HG02885 (cell line): ENCODE results near the gene STK26.
"Not testable (repeated sequence)": the region's sequence is repeated elsewhere in the genome, so short reads cannot be mapped to it uniquely, and the experiment has no call there.

Source experiments
- ATAC-seq: cut with Tn5 transposase; IDR thresholded peaks from one replicate; pipeline ENCODE4 v1.9.1; 2021; ENCODE audit warnings: mild to moderate bottlenecking; ENCODE audit not compliant: unreplicated experiment, poor library complexity

Gene STK26

DNA sequence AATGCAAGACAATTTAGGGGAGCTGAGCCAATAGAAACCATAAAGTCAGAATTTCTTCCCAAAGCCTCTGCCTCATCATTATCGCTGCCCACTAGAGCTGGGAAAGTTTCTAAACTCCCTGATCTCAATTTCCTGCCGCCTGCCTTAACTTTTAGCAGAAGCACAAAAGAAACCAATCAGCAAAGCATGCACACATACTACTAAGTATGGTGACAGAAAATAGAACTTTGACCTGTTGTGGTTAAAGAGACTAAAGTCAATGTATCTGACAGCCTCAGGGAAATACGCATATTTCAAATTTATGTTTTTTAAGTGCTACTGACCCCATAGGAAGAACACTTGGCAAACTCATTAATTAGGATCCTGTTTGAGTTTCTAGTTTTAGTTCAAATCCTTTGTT, 10.1 kb downstream of the STK26 start:
- ATAC-seq: peak; percentile 58

DNA sequence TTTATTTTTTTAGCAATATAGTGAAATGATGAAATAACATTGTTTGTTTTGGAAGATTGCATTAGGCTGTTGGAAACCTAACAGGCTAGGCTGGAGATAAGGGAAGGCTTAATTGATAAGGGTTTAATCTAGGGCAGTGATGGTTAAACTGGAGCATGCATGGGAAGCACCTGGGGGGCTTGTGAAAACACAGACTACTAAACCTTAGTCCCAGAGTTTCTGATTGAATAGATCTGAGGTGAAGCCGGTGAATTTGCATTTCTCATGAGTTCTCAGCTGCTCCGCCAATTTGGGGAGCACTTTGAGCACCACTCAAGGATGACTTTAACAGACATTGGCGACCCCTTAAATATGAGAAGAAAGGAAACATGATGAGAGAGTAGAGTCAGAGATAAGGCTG, 11.5 kb downstream of the STK26 start:
- peak; percentile 58 for ATAC-seq

- ATAC-seq: no peak
Measured at GRCh38 chrX:132037479-132037993, 14.4 kb downstream of the STK26 start.

- ATAC-seq: no peak
Measured at GRCh38 chrX:132040066-132040465, 17.0 kb downstream of the STK26 start.

- no peak for ATAC-seq
Measured at GRCh38 chrX:132041015-132041414, 17.9 kb downstream of the STK26 start.

- no peak for ATAC-seq
Measured at GRCh38 chrX:132043977-132044376, 20.9 kb downstream of the STK26 start.

GRCh38 chrX:132044953-132045352, 21.9 kb downstream of the STK26 start:
- ATAC-seq: no peak

GRCh38 chrX:132045456-132045855, 22.4 kb downstream of the STK26 start:
- ATAC-seq: no peak

- ATAC-seq: no peak
Measured at GRCh38 chrX:132046533-132046932, 23.4 kb downstream of the STK26 start.

- ATAC-seq: not testable (repeated sequence)
Measured at GRCh38 chrX:132051778-132052177, 28.7 kb downstream of the STK26 start.

DNA sequence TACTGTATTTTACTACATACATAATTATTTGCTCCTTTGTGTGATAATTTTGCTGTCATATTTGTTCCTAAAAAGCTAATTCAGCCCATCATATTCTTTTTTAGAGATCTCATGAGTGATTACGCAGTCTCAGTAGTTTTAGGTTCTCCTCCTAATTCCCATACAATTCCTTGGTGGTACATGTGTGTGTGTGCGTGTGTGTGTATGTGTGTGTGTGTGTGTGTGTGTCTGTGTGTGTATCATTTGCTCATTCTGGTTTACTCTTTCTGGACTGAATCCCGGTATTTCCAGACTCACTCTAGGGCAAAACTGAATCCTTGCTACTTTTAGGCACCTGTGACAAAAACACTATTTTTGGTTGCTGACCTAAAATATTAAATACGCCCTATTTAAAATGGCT, 34.9 kb downstream of the STK26 start:
- no peak for ATAC-seq

DNA sequence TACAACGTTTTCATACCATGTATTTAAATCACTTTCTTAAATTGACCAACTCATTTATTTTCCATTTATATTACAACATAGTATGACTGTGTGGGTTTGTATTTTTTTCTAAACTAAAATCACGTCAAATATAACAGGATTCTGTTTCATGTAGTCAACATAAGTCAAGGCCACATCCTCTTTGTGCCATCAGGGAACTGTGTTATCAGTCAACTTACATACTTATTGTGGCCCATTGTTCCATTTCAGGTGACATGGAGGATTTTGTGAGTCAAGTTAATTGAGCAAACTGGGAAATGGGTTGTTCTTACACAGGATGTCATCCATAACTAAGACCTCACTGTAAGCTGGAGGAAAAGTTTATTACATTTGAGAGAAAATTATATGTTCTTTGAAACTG, 35.9 kb downstream of the STK26 start:
- peak; percentile 46 for ATAC-seq

- peak; percentile 74 for ATAC-seq
Measured at GRCh38 chrX:132059973-132060540, 37.0 kb downstream of the STK26 start.

DNA sequence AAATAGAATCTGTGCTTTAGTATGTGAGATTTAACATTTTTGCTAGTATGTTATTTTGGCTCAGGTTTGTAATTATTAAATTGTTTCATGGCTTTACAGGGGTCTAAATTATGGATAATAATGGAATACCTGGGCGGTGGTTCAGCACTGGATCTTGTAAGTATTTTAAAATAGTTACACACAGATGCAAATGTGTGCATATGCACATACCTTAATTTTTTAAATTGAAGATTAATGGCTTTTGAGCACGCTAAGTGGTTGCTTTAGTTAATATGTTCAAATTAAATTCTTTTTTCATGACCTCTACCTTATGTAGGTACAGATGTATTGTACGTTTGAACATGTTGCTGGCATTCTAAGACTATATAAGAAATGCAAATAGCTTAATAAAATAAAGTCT, 40.2 kb downstream of the STK26 start:
- ATAC-seq: no peak

GRCh38 chrX:132063862-132064261, 40.8 kb downstream of the STK26 start:
- ATAC-seq: no peak

DNA sequence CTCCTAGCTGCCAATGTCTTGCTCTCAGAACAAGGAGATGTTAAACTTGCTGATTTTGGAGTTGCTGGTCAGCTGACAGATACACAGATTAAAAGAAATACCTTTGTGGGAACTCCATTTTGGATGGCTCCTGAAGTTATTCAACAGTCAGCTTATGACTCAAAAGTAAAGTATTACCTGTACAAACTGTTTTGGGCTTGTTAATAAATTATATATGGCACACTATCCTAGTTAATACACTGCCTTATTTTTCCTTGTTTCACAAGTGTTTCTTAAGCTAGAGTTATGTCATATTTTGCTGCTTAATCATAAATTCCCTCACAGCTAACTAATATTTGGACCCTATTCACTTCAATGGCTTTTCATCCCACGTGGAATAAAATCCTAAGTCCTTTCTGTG, 45.3 kb downstream of the STK26 start:
- ATAC-seq: no peak

DNA sequence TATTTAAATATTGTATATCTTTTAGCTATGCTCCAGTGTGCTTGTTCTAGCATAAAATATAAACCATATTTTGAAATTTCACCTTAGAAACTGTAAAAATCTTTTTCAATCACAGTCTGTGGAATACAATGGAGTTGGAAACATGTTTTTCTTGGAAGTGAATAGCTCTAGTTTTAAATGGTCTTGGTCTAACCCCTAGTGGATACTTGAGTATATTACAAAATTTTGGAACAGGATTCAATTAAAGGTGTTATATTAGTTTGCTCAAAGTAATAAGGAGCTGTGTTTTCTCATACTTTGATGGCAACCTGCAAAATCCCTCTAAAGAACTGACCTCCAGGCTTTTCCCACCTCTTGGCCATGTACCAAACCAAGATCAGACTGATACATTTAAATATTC, 48.2 kb downstream of the STK26 start:
- ATAC-seq: no peak

DNA sequence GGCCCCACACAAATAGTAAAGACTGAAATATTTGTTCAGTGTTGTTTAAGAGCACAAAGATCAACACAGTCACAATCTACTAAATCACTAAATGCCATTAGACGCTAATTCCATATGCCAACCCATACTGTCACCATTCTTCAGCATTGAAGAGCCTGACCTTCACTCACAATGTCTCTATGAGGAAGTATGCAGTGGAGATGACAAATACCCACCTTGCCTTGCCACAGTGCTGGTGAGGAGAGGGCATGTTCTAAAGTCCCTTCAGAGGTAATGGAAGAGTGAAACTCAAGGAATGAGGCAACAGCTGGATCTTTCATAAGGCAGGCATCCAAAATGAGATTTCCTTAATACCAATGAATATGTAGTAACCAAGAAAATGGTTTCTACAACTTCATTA, 54.3 kb downstream of the STK26 start:
- ATAC-seq: no peak

DNA sequence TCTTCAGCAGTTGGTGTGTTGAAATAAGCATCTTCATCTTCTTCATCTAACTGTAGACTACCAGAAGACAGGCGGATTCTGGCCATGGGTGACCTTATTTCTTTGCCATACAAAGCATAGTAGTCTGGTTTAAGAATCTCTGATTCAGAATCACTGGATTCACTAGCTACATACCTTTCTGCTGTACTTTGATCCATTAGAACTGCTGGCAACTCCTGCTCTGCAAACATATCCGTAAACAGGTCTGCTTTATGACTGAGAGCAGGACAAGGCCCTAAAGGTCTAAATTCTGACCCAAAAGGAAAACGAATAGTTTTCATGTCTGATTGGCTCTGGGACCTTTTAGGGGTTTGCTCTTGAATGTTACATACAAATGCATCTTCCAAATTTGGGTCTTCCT, 54.8 kb downstream of the STK26 start:
- no peak for ATAC-seq

DNA sequence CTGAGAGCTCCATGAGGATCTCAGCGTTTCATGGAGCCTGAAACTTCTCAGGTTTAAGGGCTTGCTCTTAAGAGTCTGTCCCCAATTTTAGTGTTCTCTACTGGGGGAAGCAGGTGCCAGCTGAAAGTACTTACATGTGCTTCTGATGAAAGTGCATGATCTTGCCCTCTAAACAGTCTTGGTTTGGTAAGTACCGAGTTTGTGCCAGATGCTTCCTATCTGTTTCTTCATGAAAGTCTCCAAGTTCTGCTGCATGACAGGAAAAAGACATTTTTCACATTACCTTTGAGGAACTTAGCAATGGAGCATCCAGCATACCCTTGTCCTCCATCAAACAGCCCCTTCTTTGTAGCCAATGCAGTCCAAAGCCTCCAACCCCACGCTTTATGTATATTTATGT, 62.7 kb downstream of the STK26 start:
- no peak for ATAC-seq

DNA sequence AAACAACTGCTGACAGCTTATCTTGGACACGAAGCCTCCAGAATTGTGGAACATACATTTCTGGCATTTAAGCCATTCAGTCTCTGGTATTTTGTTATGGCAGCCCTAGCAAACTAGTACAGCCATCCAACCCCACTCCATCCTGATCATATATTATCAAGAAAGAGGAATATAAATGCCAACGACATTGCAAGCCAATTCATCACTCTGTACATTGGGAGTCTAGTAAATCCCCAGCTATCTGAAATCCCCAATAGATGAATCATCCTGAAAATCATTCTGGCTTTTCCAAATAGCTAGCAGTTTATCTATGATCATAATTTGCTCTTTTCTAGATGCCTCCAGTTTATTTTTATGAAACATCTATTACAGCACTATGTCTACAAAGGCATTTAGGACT, 63.6 kb downstream of the STK26 start:
- no peak for ATAC-seq

- ATAC-seq: no peak
Measured at GRCh38 chrX:132088864-132089263, 65.8 kb downstream of the STK26 start.
